ENCODE results near the gene KLF9. TPM values are rescaled to one million over a fixed set of nuclear protein-coding genes. Genes with fewer than 3 reads are reported as not detected.

Gene KLF9
- total and polyA plus RNA-seq, 2 experiments from 2014 or later: 2.5 to 14.3 TPM

GRCh38 chr9:70347046-70347445, 67.4 kb downstream of the KLF9 start:
- Histone ChIP-seq H3K9me2 (ENCODE audit: insufficient read depth) (no peaks in the 10 kb centered on the region), H3K27ac (no peak overlapping the region), H4K20me1 (ENCODE audit: insufficient read depth) (no peaks in the 10 kb centered on the region), H3K27me3 (replicated peaks; ENCODE audit: insufficient read depth) (no peaks in the 10 kb centered on the region), H3K36me3 (ENCODE audit: low read depth) (peaks cover 43% of the 10 kb centered on the region), H3K4me1 (ENCODE audit: insufficient read depth) (peaks cover under 1% of the 10 kb centered on the region; the same call in 1 of the 2 replicates), H3K9ac (no peak overlapping the region), H3K4me2 (ENCODE audit: unreplicated experiment) (no peak overlapping the region), H3K4me3 (no peak overlapping the region), H3F3A (ENCODE audit: insufficient read depth) (no peaks in the 10 kb centered on the region), H3K79me2 (ENCODE audit: insufficient read depth) (no peaks in the 10 kb centered on the region), H3K9me3 (ENCODE audit: low read depth) (no peaks in the 10 kb centered on the region), H2AFZ (no peak overlapping the region)
- in situ Hi-C loops (cut with MboI): loop anchor here (10.0 kb wide), 1 partner anchor 138 kb away; no protein-coding TSS in a partner anchor
- no peak for TF ChIP-seq EZH2phosphoT487 (IDR thresholded peaks at IDR 0.05; ENCODE audit: insufficient read depth, low read depth)
- TF ChIP-seq EZH2 (IDR thresholded peaks at IDR 0.05; ENCODE audit: insufficient read depth, poor library complexity, severe bottlenecking): no peak
- no peak for DNase-seq
- WGBS, 2 experiments (ENCODE audit: low coverage in 1 of 2, low lambda C conversion rate in 2 of 2, missing lambda C conversion rate in 2 of 2): 74 to 80% methylated on average over 2 of the region's 2 CpGs

- Histone ChIP-seq H2AFZ (no peak overlapping the region), H3K4me2 (ENCODE audit: unreplicated experiment) (no peak overlapping the region), H3K4me1 (ENCODE audit: insufficient read depth) (no peaks in the 10 kb centered on the region), H3F3A (ENCODE audit: insufficient read depth) (peaks cover 13% of the 10 kb centered on the region; the same call in 1 of the 2 replicates), H3K9ac (no peak overlapping the region), H4K20me1 (ENCODE audit: insufficient read depth) (no peaks in the 10 kb centered on the region), H3K36me3 (ENCODE audit: low read depth) (peaks cover 13% of the 10 kb centered on the region; the same call in 1 of the 2 replicates), H3K27ac (0 out of 2 replicates have a peak overlapping the region, but pooled peaks have one; percentile 3), H3K4me3 (no peak overlapping the region), H3K79me2 (ENCODE audit: insufficient read depth) (no peaks in the 10 kb centered on the region), H3K9me3 (ENCODE audit: low read depth) (no peaks in the 10 kb centered on the region), H3K9me2 (ENCODE audit: insufficient read depth) (no peaks in the 10 kb centered on the region), H3K27me3 (replicated peaks; ENCODE audit: insufficient read depth) (no peaks in the 10 kb centered on the region)
- in situ Hi-C loops (cut with MboI): loop anchor here (10.0 kb wide), 1 partner anchor 144 kb away; no protein-coding TSS in a partner anchor
- 0 to 7% methylated on average over 1 of the region's 1 CpG for WGBS, 2 experiments (ENCODE audit: low coverage in 1 of 2, low lambda C conversion rate in 2 of 2, missing lambda C conversion rate in 2 of 2)
- TF ChIP-seq EZH2phosphoT487 (IDR thresholded peaks at IDR 0.05; ENCODE audit: insufficient read depth, low read depth) (no peak), EZH2 (IDR thresholded peaks at IDR 0.05; ENCODE audit: insufficient read depth, poor library complexity, severe bottlenecking) (no peak)
- peak; percentile 72 for DNase-seq
These were observed 73.9 kb downstream of the KLF9 start for GRCh38 chr9:70340572-70340971.

Other genes with a start within 250 kb of the KLF9 start
- gene SMC5, start 155.7 kb downstream of the KLF9 start, total RNA-seq (2014; rRNA removed; shearing (Covaris generic)): 12.5 and 16.4 TPM in 2 replicates
- gene SMC5, start 155.7 kb downstream of the KLF9 start, polyA plus RNA-seq (2016; fragmentation: Nextera tagmentation; extraction: Ambion mirVana): 14.9 and 15.1 TPM in 2 replicates

Measured in GM23248 (cell line).